Osteoblast (primary cell): ENCODE results near the gene HTD2. TPM values are rescaled to one million over a fixed set of nuclear protein-coding genes. Genes with fewer than 3 reads are reported as not detected.
"Not testable (repeated sequence)": the region's sequence is repeated elsewhere in the genome, so short reads cannot be mapped to it uniquely, and the experiment has no call there.

Source experiments
- DNase-seq: peaks from one replicate; pipeline ENCODE4 v3.0.0; 2011; ENCODE audit warnings: low spot score, mixed read lengths; ENCODE audit not compliant: insufficient read length; ENCODE audit errors: missing footprints
- H2AFZ ChIP-seq: 2 replicates; pipeline ENCODE4 v1.6.0; 2011; ENCODE audit warnings: mild to moderate bottlenecking, low read length
- H3K27ac ChIP-seq: 2 replicates; pipeline ENCODE4 v1.5.1; 2011; ENCODE audit warnings: mild to moderate bottlenecking, low read depth, low read length, moderate library complexity
- H3K27me3 ChIP-seq: 2 replicates; pipeline ENCODE4 v1.6.0; 2012; ENCODE audit warnings: mild to moderate bottlenecking, control low read depth, inconsistent platforms, low read length, moderate library complexity; ENCODE audit not compliant: insufficient read depth
- H3K36me3 ChIP-seq: 2 replicates; pipeline ENCODE4 v1.5.1; 2011; ENCODE audit warnings: mild to moderate bottlenecking, low read length, control low read depth, moderate library complexity; ENCODE audit not compliant: insufficient read depth
- H3K4me1 ChIP-seq: 2 replicates; pipeline ENCODE4 v1.5.1; 2011; ENCODE audit warnings: mild to moderate bottlenecking, low read length, control low read depth, moderate library complexity; ENCODE audit not compliant: insufficient read depth
- H3K4me2 ChIP-seq: 2 replicates; pipeline ENCODE4 v1.6.0; 2011; ENCODE audit warnings: mild to moderate bottlenecking, low read length; ENCODE audit not compliant: insufficient read depth
- H3K4me3 ChIP-seq: fragments of 200-600 bp; sonication (generic); 3 replicates; pipeline ENCODE4 v1.5.1; 2012; ENCODE audit warnings: mild to moderate bottlenecking, low read length, inconsistent platforms; ENCODE audit not compliant: insufficient read depth
- H3K79me2 ChIP-seq: 2 replicates; pipeline ENCODE4 v1.6.0; 2012; ENCODE audit warnings: mild to moderate bottlenecking, low read length, control low read depth, inconsistent platforms; ENCODE audit not compliant: insufficient read depth
- H3K9me3 ChIP-seq: 2 replicates; pipeline ENCODE4 v1.5.1; 2011; ENCODE audit warnings: low read depth, low read length, control low read depth
- H4K20me1 ChIP-seq: 2 replicates; pipeline ENCODE4 v1.6.0; 2012; ENCODE audit warnings: mild to moderate bottlenecking, low read length, control low read depth; ENCODE audit not compliant: insufficient read depth
- total RNA-seq: library from RNA; depleted of rRNA; stranded (reverse); fragments of >200 nt; gene quantifications from 2 replicates; pipeline ENCODE4 v1.2.3, GENCODE V29; 2012
- TF ChIP-seq, protein P1 (sequence below): IDR thresholded peaks from 2 replicates; pipeline ENCODE4 v1.5.1; 2011; ENCODE audit warnings: mild to moderate bottlenecking, low read depth, low read length, moderate library complexity; ENCODE audit errors: extremely low read depth

The HTD2 gene
- total RNA-seq, 1 donor, result 6.2 TPM

DNA sequence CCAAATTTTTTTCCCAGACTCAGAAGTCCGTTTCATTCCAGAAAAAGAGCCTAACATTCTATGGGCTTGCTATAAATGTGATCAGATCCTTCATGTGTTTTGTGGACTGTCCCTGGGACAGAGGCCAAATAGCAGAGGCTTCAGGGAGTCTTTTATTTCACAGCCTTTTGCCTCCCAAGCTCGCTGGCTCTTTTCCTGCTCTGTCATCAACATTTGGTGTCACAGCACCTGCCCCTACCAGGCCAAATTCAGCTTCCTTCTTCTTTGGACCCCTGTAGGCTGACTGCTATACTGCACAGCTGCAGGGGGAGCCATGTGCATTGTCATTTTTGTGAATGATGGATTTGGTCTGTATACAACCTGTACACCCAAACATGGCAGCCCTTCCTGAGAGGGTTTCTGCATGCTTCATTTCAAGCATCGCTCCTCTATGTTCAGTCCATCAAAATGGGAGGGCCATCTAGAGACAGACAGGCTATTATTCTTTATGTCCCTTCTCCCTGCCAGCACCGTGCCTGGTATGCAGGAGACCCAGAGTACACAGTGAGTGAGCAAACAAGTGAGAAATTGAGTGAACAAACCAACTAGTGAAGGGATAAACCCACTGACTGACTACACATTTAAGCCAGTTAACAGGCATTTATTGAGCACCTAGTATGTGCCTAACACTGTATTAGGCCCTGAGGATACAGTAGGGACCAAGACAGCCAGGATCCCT, 18.1 kb upstream of the HTD2 start:
- Histone ChIP-seq H3K27ac (no peak overlapping the region), H3K4me2 (no peak overlapping the region), H3K36me3 (peaks cover 4% of the 10 kb centered on the region), H3K4me3 (no peak overlapping the region), H3K9me3 (no peaks in the 10 kb centered on the region), H3K79me2 (no peaks in the 10 kb centered on the region), H3K27me3 (no peaks in the 10 kb centered on the region), H4K20me1 (no peaks in the 10 kb centered on the region), H3K4me1 (no peaks in the 10 kb centered on the region), H2AFZ (no peak overlapping the region)
- no peak for DNase-seq
- TF ChIP-seq, protein P1, sequence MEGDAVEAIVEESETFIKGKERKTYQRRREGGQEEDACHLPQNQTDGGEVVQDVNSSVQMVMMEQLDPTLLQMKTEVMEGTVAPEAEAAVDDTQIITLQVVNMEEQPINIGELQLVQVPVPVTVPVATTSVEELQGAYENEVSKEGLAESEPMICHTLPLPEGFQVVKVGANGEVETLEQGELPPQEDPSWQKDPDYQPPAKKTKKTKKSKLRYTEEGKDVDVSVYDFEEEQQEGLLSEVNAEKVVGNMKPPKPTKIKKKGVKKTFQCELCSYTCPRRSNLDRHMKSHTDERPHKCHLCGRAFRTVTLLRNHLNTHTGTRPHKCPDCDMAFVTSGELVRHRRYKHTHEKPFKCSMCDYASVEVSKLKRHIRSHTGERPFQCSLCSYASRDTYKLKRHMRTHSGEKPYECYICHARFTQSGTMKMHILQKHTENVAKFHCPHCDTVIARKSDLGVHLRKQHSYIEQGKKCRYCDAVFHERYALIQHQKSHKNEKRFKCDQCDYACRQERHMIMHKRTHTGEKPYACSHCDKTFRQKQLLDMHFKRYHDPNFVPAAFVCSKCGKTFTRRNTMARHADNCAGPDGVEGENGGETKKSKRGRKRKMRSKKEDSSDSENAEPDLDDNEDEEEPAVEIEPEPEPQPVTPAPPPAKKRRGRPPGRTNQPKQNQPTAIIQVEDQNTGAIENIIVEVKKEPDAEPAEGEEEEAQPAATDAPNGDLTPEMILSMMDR, result no peak

DNA sequence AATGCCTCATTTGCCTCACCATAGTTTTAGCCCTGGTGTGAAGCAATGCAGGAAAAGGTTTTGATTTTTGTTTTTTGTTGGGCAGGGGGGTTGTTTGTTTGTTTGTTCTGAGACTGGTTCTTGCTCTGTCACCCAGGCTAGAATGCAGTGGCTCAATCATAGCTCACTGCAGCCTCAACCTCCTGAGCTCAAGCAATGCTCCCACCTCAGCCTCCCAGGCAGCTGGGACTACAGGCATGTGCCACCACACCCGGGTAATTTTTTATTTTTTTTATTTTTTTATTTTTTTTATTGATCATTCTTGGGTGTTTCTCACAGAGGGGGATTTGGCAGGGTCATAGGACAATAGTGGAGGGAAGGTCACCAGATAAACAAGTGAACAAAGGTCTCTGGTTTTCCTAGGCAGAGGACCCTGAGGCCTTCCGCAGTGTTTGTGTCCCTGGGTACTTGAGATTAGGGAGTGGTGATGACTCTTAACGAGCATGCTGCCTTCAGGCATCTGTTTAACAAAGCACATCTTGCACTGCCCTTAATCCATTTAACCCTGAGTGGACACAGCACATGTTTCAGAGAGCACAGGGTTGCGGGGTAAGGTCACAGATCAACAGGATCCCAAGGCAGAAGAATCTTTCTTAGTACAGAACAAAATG, 17.2 kb upstream of the HTD2 start:
- H3K9me3 ChIP-seq, H4K20me1 ChIP-seq, H3K4me3 ChIP-seq, H3K27me3 ChIP-seq, H3K79me2 ChIP-seq, H3K27ac ChIP-seq, H2AFZ ChIP-seq, H3K36me3 ChIP-seq, H3K4me1 ChIP-seq, H3K4me2 ChIP-seq, DNase-seq: not testable (repeated sequence)

DNA sequence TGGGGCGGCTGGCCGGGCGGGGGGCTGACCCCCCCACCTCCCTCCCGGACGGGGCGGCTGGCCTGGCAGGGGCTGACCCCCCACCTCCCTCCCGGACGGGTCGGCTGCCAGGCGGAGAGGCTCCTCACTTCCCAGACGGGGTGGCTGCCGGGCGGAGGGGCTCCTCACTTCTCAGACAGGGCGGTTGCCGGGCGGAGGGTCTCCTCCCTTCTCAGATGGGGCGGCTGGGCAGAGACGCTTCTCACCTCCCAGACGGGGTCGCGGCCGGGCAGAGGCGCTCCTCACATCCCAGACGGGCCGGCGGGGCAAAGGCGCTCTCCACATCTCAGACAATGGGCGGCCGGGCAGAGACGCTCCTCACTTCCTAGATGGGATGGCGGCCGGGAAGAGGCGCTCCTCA, 15.9 kb upstream of the HTD2 start:
- not testable (repeated sequence) for H3K27me3 ChIP-seq, H2AFZ ChIP-seq, H3K4me2 ChIP-seq, H4K20me1 ChIP-seq, DNase-seq, H3K4me1 ChIP-seq, H3K27ac ChIP-seq, H3K9me3 ChIP-seq, H3K79me2 ChIP-seq, H3K4me3 ChIP-seq, H3K36me3 ChIP-seq

DNA sequence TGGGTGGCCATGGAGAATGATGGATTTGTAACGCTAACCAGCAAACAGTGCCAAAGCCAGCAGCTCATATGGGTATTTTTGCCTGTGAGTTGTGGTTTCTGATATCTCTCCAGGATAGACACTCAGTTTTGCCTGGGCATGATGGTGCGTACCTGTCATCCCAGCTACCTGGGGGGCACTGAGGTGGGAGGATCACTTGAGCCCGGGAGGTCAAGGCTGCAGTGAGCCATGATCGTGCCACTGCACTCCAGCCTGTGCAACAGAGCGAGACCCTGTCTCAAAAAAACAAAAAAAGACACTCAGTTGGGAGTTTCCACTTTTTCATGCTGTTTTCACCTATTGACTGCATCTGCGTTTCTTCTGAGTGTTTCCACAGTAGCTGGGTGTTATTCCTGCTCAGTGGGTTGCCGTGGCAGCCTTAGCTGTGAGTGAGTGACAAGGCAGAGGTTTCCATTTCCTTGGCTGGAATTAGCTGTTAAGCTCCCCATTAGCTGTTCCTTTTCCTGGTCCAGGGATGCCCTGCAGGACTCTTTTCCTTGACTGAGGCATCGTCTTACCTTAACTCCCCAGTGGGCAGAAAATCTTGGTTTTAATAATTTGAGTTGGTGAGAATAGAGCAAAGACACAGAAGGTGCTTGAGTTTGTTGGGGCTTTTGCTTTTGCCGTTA, 14.5 kb upstream of the HTD2 start:
- H3K4me1 ChIP-seq, result no peaks in the 10 kb centered on the region
- TF ChIP-seq, protein P1, result no peak
- no peaks in the 10 kb centered on the region for H3K9me3 ChIP-seq
- H3K4me2 ChIP-seq, result no peak overlapping the region
- no peaks in the 10 kb centered on the region for H3K36me3 ChIP-seq
- H4K20me1 ChIP-seq, result no peaks in the 10 kb centered on the region
- no peaks in the 10 kb centered on the region for H3K79me2 ChIP-seq
- H3K4me3 ChIP-seq, result no peak overlapping the region
- no peaks in the 10 kb centered on the region for H3K27me3 ChIP-seq
- H3K27ac ChIP-seq, result no peak overlapping the region
- no peak overlapping the region for H2AFZ ChIP-seq
- DNase-seq, result no peak

DNA sequence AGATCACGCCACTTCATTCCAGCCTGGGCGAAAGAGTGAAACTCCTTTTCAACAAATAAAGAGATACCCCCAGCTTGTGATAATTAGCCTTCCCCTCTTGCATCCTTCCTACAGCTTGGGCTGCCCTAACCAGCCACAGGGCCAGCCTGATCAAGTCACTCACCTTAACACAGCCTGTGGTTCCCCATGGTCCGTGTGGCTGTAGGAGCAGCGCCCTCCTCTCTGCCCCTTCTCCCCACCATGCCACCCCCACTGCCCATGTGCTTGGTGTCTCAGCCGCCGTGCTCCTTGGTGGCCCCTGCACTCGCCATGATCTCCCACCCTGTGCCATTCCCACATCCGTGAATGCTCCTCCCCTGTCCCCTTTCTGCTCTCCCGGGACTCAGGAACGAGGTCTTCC, 13.5 kb upstream of the HTD2 start:
- H3K27me3 ChIP-seq, result peaks cover 2% of the 10 kb centered on the region
- no peaks in the 10 kb centered on the region for H3K4me1 ChIP-seq
- no peak for DNase-seq
- no peaks in the 10 kb centered on the region for H3K79me2 ChIP-seq
- no peak overlapping the region for H3K27ac ChIP-seq
- H3K4me3 ChIP-seq, result no peak overlapping the region
- no peaks in the 10 kb centered on the region for H3K9me3 ChIP-seq
- TF ChIP-seq, protein P1, result no peak
- H3K36me3 ChIP-seq, result no peaks in the 10 kb centered on the region
- H3K4me2 ChIP-seq, result no peak overlapping the region
- H2AFZ ChIP-seq, result no peak overlapping the region
- H4K20me1 ChIP-seq, result no peaks in the 10 kb centered on the region
